Spleen (tissue), 7 donors: ENCODE results near the gene MFSD2A.

Experiments
- POLR2AphosphoS5 ChIP-seq, 3 donors: sonication (generic); formaldehyde crosslinking; IDR thresholded peaks; one replicate each; pipeline ENCODE4 v1.5.1; 2017; ENCODE audit warnings: antibody characterized with exemption in 3 of 3
- TF ChIP-seq, protein P1 (sequence below), 11 experiments: fragments of 200-600 bp in 7 of 11; fragments of 450-650 bp in 4 of 11; sonication (generic) in 4 of 11; IDR thresholded peaks in 8 of 11; conservative IDR thresholded peaks in 3 of 11; 1 replicate in 7 of 11; 2 replicates in 4 of 11; pipeline versions ENCODE4 v1.4.0 to v1.8.0; 2016 to 2021; ENCODE audit warnings: antibody characterized with exemption in 11 of 11, inconsistent platforms in 4 of 11, mild to moderate bottlenecking in 1 of 11
- donor health status: DM: no; HTN: no; CAD: no; lungs with moderate emphysema.
- donor health status: DM: no; HTN: no; CAD: no.
- donor health status: DM: no; HTN: no; CAD: no.

DNA sequence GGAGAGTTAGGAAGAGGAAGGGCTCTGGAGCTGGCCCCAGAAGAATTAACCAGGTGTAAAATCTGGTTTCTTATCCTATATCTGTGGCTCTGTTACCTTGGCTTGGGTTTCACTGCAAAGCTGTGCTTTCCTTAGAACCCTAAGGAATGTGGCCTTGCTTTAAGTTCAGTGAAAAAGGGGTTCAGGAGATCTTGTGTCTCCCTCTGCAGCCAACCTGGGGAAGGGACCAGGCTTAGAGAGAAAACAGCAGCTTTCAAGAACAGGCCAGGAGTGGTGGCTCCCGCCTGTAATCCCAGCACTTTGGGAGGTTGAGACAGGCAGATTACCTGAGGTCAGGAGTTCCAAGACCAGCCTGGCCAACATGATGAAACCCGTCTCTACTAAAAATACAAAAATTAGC, 37.1 kb upstream of the MFSD2A start:
- TF ChIP-seq, protein P1, sequence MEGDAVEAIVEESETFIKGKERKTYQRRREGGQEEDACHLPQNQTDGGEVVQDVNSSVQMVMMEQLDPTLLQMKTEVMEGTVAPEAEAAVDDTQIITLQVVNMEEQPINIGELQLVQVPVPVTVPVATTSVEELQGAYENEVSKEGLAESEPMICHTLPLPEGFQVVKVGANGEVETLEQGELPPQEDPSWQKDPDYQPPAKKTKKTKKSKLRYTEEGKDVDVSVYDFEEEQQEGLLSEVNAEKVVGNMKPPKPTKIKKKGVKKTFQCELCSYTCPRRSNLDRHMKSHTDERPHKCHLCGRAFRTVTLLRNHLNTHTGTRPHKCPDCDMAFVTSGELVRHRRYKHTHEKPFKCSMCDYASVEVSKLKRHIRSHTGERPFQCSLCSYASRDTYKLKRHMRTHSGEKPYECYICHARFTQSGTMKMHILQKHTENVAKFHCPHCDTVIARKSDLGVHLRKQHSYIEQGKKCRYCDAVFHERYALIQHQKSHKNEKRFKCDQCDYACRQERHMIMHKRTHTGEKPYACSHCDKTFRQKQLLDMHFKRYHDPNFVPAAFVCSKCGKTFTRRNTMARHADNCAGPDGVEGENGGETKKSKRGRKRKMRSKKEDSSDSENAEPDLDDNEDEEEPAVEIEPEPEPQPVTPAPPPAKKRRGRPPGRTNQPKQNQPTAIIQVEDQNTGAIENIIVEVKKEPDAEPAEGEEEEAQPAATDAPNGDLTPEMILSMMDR (IDR thresholded peaks at IDR 0.05 in 8 of 11, conservative IDR thresholded peaks at IDR 0.05 in 3 of 11): no peak
- no peak for TF ChIP-seq POLR2AphosphoS5 (IDR thresholded peaks at IDR 0.05)
